HG02678 (cell line): ENCODE data around the gene SGO1.

ENCODE experiments used
- ATAC-seq: cut with Tn5 transposase; IDR thresholded peaks from one replicate; pipeline ENCODE4 v1.9.1; 2021; ENCODE audit warnings: mild to moderate bottlenecking, moderate library complexity; ENCODE audit not compliant: unreplicated experiment

The SGO1 gene

GRCh38 chr3:20160230-20160629 is 25.8 kb downstream of the SGO1 start:
- ATAC-seq: no peak

- no peak for ATAC-seq
Observed at GRCh38 chr3:20154928-20155327, 31.1 kb downstream of the SGO1 start.

GRCh38 chr3:20154078-20154477 is 31.9 kb downstream of the SGO1 start:
- ATAC-seq: no peak

GRCh38 chr3:20148466-20148865 is 37.5 kb downstream of the SGO1 start:
- no peak for ATAC-seq

DNA sequence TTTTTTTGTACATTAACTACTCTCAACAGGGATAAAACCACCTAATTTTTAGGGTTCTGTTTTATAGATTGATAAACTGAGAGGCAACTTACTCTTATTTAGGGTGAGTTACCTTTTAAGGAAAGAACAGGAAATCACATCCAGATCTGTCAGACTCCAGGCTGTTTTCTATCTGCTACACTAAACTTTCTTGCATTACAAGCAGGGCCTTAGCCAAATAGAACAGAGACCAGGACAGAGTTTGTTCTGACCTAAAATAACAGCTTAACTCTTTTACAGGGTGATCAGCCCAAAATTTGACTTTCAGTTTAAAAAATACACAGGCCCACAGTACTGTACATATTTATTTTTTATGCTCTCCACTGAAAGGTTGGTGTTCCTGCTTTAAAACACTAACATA is 38.6 kb downstream of the SGO1 start:
- no peak for ATAC-seq

DNA sequence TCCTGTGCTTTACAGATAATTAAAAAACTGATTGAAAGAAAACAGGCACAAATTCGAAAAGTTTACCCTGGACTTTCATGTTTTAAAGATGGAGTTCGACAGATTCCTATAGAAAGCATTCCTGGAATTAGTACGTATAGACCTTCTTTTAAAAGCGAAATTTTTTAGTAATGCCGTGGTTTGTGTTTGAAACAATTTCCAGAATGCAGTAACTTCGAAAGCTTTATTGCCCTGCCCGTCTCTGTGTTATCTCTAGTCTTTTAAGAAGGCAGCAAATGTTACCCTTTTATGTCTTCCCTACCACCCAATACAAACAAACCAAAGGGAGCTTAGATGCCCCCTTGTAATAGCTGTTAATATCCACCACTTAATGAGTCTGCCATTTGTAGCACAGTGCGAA is 39.7 kb downstream of the SGO1 start:
- no peak for ATAC-seq

DNA sequence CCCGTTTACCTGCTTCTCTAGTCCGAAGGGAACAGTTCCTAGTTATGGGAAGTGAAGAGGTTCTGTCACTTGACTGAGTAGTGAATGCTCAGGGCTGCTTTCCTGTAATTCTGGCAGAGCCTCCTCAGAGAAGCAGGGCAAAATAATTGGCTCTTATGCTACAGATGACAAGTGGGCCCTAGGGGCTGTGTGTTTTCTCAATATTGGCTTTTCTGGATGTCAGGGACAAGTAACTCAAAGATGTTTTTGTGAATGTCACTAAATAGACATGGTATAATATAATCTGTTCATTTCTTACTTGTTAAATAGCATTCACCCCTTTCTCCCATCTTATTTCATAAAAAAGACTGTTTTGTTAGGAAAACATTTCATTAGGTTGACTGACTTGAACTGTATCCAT is 40.1 kb downstream of the SGO1 start:
- ATAC-seq: no peak

- ATAC-seq: no peak
Observed at GRCh38 chr3:20143519-20143918, 42.5 kb downstream of the SGO1 start.

- ATAC-seq: no peak
Observed at GRCh38 chr3:20142517-20142916, 43.5 kb downstream of the SGO1 start.

- no peak for ATAC-seq
Observed at GRCh38 chr3:20141851-20142250, 44.2 kb downstream of the SGO1 start.

DNA sequence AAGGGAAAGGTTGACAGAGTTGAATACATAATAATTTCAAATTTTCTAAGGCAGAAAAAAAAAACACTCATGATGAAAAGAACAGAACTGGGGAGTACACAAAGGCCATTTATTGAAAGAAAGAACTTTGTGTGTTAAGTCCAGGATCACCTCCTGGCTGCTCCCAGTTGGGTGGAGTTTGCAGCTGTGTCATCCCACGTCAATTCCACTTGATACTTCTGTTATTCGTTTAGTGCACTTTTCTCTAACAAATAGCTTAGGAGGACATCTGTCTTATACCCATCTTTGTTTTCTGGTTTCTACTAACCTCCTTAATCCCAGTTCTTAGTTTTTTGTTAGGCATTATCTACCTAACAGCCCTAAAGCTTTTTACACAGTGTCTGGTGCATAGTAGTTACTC is 44.7 kb downstream of the SGO1 start:
- no peak for ATAC-seq

GRCh38 chr3:20140881-20141280 is 45.1 kb downstream of the SGO1 start:
- ATAC-seq: no peak

DNA sequence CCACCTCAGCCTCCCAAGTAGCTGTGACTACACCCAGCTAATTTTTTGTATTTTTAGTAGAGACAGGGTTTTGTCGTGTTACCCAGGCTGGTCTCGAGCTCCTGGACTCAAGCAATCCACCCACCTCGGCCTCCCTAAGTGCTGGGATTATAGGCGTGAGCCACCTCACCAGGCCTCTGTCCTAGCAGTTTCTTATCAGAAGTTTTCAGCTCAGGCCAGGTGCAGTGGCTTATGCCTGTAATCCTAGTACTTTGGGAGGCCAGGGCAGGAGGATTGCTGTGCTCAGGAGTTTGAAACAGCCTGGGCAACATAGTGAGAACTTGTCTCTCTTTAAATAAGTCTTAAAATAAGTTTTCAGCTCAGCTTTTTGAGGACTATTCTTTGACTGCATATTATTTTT is 48.4 kb downstream of the SGO1 start:
- ATAC-seq: no peak

DNA sequence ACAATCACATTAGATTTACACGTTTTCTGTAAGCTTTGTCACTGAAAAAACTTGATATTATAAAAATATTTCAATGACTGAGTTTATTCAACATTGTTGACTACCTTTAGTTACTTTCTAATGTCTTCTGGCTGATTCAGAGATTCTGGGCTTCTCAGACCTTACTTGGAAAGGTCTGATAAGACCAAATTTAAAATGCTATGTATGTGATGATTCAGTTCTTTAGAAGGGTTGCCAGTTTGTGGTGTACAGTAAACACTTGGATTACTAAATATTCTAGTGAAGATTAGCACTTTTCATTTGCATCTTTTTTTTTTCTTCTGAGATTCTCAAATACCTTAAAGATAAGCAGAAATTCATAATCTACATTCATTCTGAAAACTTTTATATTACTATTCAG is 49.8 kb downstream of the SGO1 start:
- ATAC-seq: no peak

- no peak for ATAC-seq
Observed at GRCh38 chr3:20130106-20130505, 55.9 kb downstream of the SGO1 start.

DNA sequence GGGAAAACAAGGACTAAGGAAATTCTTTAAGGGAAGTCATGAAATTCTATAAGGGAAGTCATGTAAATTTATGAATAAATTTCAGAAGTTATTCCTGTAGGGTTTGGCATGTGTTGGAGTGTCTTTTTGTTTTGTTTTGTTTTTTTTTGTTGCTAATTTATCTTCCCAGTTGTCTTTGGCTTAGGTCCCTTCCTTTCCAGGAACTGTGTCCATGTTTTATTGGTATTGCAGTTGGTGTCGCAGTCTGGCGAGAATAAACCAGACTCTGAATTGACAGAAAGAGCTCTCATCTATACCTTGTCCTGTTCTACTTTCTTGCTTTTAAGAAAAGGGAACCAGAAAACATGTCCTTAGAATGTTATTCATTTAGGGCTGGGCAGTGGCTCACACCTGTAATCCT is 57.6 kb downstream of the SGO1 start:
- no peak for ATAC-seq

GRCh38 chr3:20125897-20126296 is 60.1 kb downstream of the SGO1 start:
- peak; percentile 100 for ATAC-seq

GRCh38 chr3:20125289-20125688 is 60.7 kb downstream of the SGO1 start:
- no peak for ATAC-seq

DNA sequence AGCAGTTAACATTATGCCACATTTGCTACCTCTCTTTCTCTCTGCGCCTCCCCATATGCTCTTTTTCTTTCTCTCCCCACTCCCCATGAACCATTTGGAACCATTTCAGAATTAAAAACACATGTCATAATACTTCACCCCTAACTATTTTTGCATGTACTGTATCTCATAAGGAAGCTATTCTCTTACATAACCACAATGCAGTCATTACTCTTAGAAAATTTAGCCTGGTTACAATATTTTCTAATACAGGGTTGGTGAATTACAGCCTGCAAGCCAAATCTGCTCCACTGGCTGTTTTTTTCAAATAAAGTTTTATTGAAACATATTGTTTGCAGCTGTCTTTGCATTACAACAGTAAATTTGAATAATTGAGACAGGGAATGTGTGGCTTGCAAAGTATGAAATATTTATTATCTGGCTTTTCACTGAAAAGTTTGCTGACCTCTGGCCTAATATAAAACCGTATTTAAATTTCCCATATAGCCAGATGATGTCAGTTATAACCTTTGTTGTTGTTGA is 62.8 kb downstream of the SGO1 start:
- ATAC-seq: no peak

DNA sequence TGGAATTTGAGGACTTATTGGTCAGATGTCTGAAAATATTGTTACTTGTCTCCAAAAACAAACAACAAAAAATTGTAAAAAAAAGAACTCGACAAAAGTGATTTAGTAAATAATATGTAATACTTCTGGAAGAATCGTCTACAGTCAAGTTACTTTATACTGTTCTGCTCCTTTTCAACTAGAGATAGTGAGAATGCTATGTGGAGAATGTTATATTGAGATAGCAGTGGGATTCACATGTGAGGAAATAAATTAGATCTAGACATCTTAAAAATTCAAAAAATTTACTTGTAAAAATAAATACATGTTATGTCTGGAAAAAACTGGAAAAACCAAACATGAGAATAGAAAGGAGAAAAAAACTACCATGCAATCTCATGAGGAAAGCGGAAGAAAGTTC is 64.9 kb downstream of the SGO1 start:
- no peak for ATAC-seq
